GM18502 (cell line): Measurements from ENCODE around the gene CPN2.
A peak's percentile ranks its signal among the peaks of the same experiment; 100 is the strongest.

Experiments used
- ATAC-seq: cut with Tn5 transposase; IDR thresholded peaks from one replicate; pipeline ENCODE4 v1.9.1; 2021; ENCODE audit warnings: mild to moderate bottlenecking; ENCODE audit not compliant: unreplicated experiment, poor library complexity

Gene CPN2

GRCh38 chr3:194316918-194317317, 34.2 kb downstream of the CPN2 start:
- no peak for ATAC-seq

GRCh38 chr3:194315965-194316361, 35.2 kb downstream of the CPN2 start:
- ATAC-seq: peak; percentile 29

- peak; percentile 92 for ATAC-seq
These were observed 35.8 kb downstream of the CPN2 start for GRCh38 chr3:194315088-194315964.

- ATAC-seq: no peak
These were observed 36.6 kb downstream of the CPN2 start for GRCh38 chr3:194314388-194315068.

DNA sequence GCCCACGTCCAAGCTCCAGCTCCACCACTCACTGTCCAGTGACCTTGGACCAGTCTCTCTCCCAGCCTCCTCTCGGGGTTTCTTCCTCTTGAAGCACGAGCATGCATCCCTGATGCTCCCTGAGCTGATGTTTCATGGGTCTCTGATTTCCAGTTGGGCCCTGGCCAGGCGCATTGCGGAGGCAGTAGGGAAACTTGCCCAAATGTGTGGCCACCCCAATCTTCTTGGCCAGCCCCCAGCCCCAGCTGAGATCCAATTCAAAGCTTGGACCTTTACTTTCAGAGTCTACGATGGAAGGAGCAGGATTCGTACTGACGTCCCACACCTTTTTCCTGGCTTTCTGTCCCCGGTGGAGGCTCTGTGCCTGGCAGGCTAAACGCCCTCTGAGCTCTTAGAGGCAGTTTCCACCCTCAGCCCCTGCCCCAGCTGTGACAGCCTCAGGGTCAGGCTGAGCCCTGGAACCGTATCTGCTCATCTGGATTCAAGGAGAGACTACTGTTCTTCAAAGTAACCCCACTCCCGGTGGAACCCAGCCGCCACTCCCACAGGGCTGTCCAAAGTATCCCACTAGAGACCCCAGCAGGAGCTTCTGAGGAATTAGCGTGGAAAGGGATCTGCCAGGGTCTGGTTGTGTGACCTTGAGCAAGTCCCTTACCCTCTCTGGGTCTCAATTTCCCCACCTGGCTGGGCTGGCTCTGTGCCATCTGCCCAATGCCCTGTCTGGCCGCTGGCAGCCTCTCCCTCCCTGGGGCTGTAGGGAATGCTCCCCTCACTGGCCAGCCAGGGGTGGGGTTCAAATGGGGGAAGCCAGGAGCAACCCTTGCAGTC, 37.4 kb downstream of the CPN2 start:
- no peak for ATAC-seq

DNA sequence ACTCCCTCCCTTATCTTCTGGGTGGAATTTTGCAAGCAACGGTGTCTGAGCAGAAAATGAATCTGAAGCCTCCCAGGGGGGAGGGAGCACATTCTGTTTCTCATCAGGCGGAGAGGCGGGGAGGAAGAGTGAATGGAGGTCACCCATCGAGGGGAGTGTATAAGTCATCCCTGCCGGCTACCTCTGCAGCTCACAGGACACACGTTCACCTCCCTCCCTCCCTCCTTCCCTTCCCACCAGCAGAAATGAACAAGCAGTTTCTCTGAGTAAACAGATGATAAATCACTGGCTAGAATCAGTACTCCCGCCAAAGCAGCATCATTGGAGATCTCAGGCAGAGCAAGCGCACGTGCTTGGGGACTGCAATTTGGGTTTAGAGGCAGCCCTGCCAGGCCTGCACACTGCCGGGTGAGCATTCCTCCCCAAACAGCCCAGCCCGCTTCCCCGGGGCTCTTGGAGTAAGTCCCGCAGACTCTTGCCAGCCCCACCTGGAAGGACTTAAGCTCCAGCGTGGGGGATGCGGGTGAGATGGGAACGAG, 38.3 kb downstream of the CPN2 start:
- no peak for ATAC-seq

DNA sequence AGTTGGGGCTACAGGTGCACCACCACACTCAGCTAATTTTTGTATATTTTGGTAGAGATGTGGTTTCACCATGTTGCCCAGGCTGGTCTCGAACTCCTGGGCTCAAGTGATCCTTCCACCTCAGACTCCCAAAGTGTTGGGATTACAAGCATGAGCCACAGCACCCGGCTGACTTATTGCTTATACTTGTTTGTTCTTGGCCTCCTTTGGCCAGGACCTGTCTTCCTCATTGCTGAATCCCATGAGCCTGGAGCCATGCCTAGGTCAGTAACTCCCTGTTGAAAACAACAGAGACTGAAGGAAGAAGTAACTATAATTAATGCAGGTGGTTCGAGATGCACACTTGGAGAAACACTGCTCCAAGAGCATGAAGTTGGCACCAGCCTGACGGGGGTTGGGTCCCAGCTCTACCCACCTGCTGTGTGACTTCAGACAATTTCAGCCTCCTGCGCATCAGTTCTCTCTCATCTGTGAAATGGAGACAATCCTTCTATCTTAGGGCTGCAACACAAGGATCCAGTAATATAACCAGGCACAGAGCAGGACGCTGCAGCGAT, 38.9 kb downstream of the CPN2 start:
- no peak for ATAC-seq

- no peak for ATAC-seq
These were observed 40.1 kb downstream of the CPN2 start for GRCh38 chr3:194311000-194311399.

DNA sequence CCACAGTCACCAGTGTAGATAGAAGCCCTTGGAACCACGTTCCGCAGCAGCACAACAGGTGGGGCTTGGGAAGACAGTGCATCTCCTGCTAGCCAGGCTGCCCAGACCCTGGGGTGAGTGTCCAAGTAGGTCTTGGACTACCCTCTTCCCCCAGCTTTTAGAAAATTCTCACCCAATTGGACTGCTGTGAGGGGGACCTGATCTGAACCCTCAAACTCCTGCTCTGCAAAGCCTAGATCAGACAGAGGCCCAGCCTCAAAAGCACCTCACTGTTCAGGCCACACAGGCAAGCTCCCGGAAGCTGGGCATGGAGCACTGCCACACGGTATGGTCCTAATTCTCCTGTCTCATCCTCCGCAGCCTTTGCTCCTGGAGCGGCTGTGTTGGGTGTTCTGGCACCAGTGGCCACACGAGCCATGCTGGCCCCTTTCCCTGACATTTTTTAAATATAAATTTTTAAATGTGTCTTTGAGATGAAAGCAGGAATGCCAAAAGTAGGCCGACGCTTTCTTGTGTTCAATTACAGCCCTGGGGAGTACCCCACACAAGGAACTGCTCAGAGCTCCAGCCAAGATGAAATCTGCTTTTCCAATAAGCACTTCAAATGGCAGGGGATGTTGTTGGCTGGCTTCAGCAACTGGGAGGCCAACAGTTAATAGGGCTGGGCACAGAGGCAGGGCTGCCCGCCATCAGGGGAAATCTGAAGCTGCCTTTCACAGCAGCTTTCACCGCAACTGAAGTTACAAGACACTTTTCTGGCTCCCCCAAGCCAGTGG, 40.9 kb downstream of the CPN2 start:
- no peak for ATAC-seq

DNA sequence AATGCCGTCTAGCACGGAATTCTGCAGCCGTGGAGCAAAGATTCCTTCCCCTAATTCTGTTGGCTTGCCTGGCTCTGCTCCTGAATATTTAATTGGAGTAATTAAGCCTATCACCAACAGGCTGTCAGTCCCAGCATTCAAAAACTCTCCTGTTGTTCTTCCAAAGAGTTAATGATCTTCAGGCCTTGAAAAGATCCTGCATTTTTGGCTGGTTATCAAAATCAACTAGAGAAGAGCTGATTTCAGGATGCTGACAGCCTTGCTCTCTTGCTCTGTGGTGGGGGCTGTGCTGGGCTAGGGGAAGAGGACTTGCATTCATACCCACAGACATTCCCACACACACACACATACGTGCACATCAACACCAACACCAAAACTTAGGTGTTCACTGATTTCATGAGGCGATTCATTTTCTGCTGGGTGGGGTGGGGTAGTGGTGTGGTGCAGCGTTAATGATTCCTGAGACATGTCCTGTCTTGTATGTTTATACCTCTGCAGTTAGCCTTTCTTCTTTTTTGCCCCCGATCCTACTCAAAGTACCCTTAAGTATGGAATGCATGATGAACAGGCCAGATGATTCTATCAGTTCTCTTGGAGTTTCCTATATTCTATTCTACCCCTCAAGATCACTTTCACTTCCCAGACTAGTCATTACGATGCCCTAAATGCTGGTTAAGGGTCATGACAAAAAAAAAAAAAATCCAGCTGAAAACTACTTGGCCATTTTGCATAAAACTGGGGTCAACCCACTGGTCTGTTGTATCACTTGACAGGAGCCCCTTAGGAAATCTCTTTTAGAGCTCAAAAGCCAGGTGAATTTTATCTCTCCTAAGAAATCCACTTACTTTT, 42.3 kb downstream of the CPN2 start:
- no peak for ATAC-seq

DNA sequence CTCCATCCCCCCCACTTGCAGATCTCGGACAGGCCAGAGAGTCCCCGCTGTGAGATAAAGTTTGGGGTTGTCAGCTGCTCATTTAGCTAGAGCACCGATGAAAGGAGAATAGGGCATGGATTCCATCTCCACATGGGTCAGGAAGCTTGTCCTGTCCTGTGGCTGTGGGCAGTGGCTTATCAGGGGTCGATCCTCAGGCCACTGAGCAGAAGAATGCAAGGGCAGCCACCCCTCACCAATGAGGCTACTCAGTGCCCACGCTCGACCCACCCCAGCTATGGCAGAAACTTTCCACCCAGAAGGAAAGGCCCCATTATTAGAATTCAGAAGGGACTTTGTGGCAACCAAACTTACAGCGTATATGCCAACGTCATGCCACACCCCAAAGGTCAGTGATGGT, 43.3 kb downstream of the CPN2 start:
- no peak for ATAC-seq

GRCh38 chr3:194306771-194307640, 44.1 kb downstream of the CPN2 start:
- ATAC-seq: peak; percentile 50

DNA sequence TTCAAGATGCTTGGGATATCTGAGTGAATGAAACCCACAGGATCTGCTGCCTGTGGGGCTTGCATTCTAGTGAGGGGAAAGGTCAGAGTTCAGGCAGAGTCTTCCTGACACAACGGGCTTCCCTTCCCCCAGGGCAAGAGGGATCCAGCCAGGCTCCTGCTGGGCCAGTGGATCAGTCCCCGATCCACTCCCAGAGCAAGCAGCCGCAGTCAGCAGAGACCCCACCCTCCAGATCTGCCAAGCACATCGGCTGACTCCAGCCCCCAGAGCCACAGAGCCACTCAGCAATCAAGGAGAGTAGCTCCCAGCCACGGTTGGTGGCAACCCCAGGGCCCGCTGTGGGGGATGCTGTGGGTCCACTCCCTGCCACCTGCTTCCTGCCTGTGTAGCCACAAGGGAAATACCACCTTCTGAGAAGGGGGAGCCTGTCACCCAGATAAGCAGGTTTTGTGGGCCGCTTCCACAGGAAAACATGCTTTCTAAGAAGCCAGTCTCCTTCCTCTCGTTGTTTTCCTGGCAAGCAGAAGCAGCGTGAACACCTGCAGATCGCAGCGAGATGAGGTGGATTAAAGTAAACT, 44.9 kb downstream of the CPN2 start:
- peak; percentile 52 for ATAC-seq

DNA sequence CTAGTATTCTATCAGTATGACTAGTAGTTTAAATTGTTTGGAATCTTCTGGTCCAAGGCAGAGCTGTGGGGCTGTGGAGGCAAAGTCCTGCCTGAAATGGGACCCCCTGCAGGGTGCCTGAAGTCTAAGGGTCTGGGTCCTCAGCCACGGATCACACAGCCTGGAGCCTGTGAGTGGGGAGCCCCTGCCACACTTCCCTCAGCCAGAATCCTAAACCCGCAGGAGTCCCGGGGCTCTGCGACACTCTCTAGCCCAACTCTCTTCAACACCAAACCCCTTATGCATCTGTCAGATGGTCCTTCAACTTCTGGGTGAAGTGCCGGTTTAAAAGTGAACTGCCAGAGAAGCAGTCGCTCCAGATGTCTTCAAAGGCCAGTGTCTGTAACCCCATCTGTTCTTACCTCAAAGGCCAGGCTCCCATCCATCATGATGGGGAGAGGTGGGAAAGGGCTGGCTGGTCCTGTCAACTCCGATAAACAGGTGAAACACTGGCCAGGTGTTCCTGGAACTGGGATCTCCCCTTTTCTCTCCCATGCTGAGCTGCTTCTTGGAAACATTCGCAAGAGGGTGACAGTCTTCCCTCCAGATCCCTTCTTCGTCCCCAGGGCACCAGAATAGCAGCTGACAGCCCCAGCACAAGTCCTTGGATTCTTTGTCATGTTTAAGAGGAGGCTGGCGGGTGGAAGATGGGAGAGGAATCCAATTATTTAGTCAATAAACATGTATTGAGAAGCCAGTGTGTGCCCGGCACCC, 45.6 kb downstream of the CPN2 start:
- no peak for ATAC-seq

GRCh38 chr3:194304186-194304917, 46.8 kb downstream of the CPN2 start:
- no peak for ATAC-seq

DNA sequence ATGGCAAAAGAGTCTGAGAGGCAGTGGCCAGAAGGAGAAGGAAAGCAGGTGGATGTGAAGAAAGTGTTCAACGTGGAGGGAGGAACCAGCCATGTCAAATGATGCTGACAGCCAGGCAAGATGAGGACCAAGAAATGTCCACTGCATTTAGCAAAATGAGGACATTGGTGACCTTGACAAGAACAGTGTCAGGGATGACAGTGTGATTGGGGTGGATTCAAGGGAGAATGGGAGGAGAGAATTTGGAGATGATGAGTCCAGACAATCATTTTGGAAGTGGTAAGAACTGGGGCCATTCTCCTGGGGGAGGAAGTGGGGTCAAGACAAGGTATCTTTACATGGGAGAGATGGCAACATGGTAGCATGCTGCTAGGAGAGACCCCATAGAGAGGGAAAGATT, 47.4 kb downstream of the CPN2 start:
- no peak for ATAC-seq
